ENCODE measurements around the gene BCL2L2. TPM values are rescaled to one million over a fixed set of nuclear protein-coding genes. Genes with fewer than 3 reads are reported as not detected.

The BCL2L2 gene

DNA sequence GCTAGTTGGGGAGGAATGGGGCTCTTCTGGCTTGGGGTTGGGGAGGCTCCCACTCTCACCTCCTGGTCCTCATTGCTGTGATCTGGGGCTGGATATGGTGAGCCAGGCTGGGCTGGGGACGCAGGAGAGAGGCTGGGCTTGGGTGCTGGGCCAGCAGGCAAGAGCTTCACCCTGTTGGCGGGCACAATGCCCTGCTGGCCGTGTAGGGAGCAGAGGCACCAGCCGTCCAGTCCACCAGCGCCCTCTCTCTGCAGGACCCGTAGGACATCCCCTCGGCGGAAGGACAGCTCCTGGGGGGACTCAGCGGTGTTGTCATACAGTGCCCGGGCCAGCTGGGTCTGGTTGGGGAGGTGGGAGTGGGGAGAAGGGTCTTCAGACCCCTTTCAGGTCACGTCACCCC, 53.9 kb downstream of the BCL2L2 start:
- Histone ChIP-seq H3K79me1 (ENCODE audit: low read depth, low read length) (peaks cover 3% of the 10 kb centered on the region), H3K14ac (ENCODE audit: low read length) (no peak overlapping the region), H3K4me2 (ENCODE audit: insufficient read depth, low read length, poor library complexity, severe bottlenecking) (no peak overlapping the region), H3K36me3 (replicated peaks in 1 of 2; ENCODE audit: control insufficient read depth in 2 of 2, insufficient read depth in 2 of 2, low read length in 2 of 2) (peaks cover 37 to 84% of the 10 kb centered on the region in 2 donors), H3K23ac (ENCODE audit: low read depth, low read length, poor library complexity) (no peak overlapping the region), H2AFZ (ENCODE audit: low read length) (no peak overlapping the region), H3K27ac (replicated peaks; ENCODE audit: low read length) (no peak overlapping the region), H2BK12ac (ENCODE audit: low read length) (no peak overlapping the region), H4K8ac (ENCODE audit: low read depth, low read length) (no peak overlapping the region), H2BK120ac (ENCODE audit: low read depth, low read length) (no peak overlapping the region), H2AK5ac (ENCODE audit: low read depth, low read length) (no peak overlapping the region), H2BK15ac (ENCODE audit: low read length) (no peak overlapping the region), H3K4ac (ENCODE audit: low read length) (no peak overlapping the region), H2BK5ac (ENCODE audit: low read length) (no peak overlapping the region), H3K27me3 (ENCODE audit: control insufficient read depth in 3 of 3, insufficient read depth in 3 of 3, low read depth in 1 of 3, low read length in 3 of 3) (no peaks in the 10 kb centered on the region), H3K4me1 (ENCODE audit: control insufficient read depth in 2 of 2, insufficient read depth in 1 of 2, low read depth in 1 of 2, low read length in 2 of 2) (peaks cover 6 to 12% of the 10 kb centered on the region in 2 donors), H3K9me3 (replicated peaks in 1 of 2; ENCODE audit: control insufficient read depth in 2 of 2, insufficient read depth in 1 of 2, low read depth in 1 of 2, low read length in 2 of 2) (no peaks in the 10 kb centered on the region), H4K91ac (ENCODE audit: low read depth, low read length, poor library complexity) (no peak overlapping the region), H3K9ac (ENCODE audit: low read depth, low read length, poor library complexity) (no peak overlapping the region), H3K18ac (ENCODE audit: low read length) (no peak overlapping the region), H3K4me3 (ENCODE audit: low read length in 2 of 2) (no peak overlapping the region)
- no CpG with 5 or more reads among the region's 11 CpGs for WGBS, 2 donors (ENCODE audit: extremely low coverage in 2 of 2, insufficient read length in 2 of 2, insufficient replicate concordance in 1 of 2)
- no peak for DNase-seq (ENCODE audit: low spot score)

DNA sequence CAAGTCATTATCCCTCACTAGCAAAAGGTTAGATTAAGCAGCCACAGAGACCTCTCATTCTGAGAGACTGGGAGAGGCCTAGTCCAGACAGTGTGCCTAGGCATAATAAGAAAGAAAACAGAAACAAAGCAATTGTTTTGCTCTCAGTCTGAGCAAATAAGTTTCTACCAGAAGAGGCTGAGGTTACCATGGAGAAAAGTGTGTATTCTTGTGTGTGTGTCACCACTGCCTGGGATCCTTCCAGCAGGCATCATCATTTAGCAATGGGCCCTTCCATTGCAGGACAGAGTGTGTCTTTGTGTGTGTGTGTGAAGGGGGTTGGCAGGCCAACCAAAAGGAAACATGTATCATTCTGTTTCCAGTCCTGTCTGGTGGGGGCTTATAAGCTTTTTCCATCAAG, 54.7 kb downstream of the BCL2L2 start:
- Histone ChIP-seq H3K4me2 (ENCODE audit: insufficient read depth, low read length, poor library complexity, severe bottlenecking) (no peak overlapping the region), H3K9me3 (replicated peaks in 1 of 2; ENCODE audit: control insufficient read depth in 2 of 2, insufficient read depth in 1 of 2, low read depth in 1 of 2, low read length in 2 of 2) (no peaks in the 10 kb centered on the region), H3K23ac (ENCODE audit: low read depth, low read length, poor library complexity) (no peak overlapping the region), H3K14ac (ENCODE audit: low read length) (no peak overlapping the region), H3K4ac (ENCODE audit: low read length) (no peak overlapping the region), H2BK120ac (ENCODE audit: low read depth, low read length) (no peak overlapping the region), H2AK5ac (ENCODE audit: low read depth, low read length) (no peak overlapping the region), H3K79me1 (ENCODE audit: low read depth, low read length) (peaks cover 7% of the 10 kb centered on the region), H4K91ac (ENCODE audit: low read depth, low read length, poor library complexity) (no peak overlapping the region), H3K36me3 (replicated peaks in 1 of 2; ENCODE audit: control insufficient read depth in 2 of 2, insufficient read depth in 2 of 2, low read length in 2 of 2) (peaks cover 36 to 75% of the 10 kb centered on the region in 2 donors), H2AFZ (ENCODE audit: low read length) (no peak overlapping the region), H3K4me1 (ENCODE audit: control insufficient read depth in 2 of 2, insufficient read depth in 1 of 2, low read depth in 1 of 2, low read length in 2 of 2) (peaks cover 6 to 12% of the 10 kb centered on the region in 2 donors), H3K27ac (replicated peaks; ENCODE audit: low read length) (no peak overlapping the region), H2BK12ac (ENCODE audit: low read length) (no peak overlapping the region), H3K4me3 (ENCODE audit: low read length in 2 of 2) (no peak overlapping the region), H2BK15ac (ENCODE audit: low read length) (no peak overlapping the region), H3K27me3 (ENCODE audit: control insufficient read depth in 3 of 3, insufficient read depth in 3 of 3, low read depth in 1 of 3, low read length in 3 of 3) (no peaks in the 10 kb centered on the region), H3K9ac (ENCODE audit: low read depth, low read length, poor library complexity) (no peak overlapping the region), H3K18ac (ENCODE audit: low read length) (no peak overlapping the region), H2BK5ac (ENCODE audit: low read length) (no peak overlapping the region), H4K8ac (ENCODE audit: low read depth, low read length) (no peak overlapping the region)
- DNase-seq (ENCODE audit: low spot score): no peak

Small RNAs within 50 kb of the gene (small RNA-seq; reads per million reads assigned to genes)
- gene RNU6-1046P (ENCODE audit: insufficient read depth): not detected

All from neuronal stem cell (in vitro differentiated cells).